ENCODE results near the gene CEACAM19.
"Not testable (repeated sequence)": the region's sequence is repeated elsewhere in the genome, so short reads cannot be mapped to it uniquely, and the experiment has no call there.

CEACAM19 gene

GRCh38 chr19:44718441-44719261 is 47.4 kb downstream of the CEACAM19 start:
- no peak for DNase-seq (ENCODE audit: low spot score)
- in situ Hi-C loops (cut with MboI; ENCODE audit: low pct_unique_long_range_greater_than_20kb, low sequenced_read_pairs, unreplicated experiment): no loop called here

GRCh38 chr19:44719262-44719701 is 48.0 kb downstream of the CEACAM19 start:
- no peak for TF ChIP-seq CTCF (IDR thresholded peaks at IDR 0.05; ENCODE audit: extremely low read depth, insufficient read depth, missing control alignments)
- in situ Hi-C loops (cut with MboI; ENCODE audit: low pct_unique_long_range_greater_than_20kb, low sequenced_read_pairs, unreplicated experiment): no loop called here

More at GRCh38 chr19:44718441-44719261, 47.4 kb downstream of the CEACAM19 start:
- TF ChIP-seq CTCF (IDR thresholded peaks at IDR 0.05; ENCODE audit: extremely low read depth, insufficient read depth, missing control alignments): no peak

GRCh38 chr19:44720396-44720795 is 49.1 kb downstream of the CEACAM19 start:
- DNase-seq (ENCODE audit: low spot score); in situ Hi-C loops (cut with MboI; ENCODE audit: low pct_unique_long_range_greater_than_20kb, low sequenced_read_pairs, unreplicated experiment): not testable (repeated sequence)

More at GRCh38 chr19:44719262-44719701, 48.0 kb downstream of the CEACAM19 start:
- DNase-seq (ENCODE audit: low spot score): no peak

GRCh38 chr19:44720945-44721344 is 49.7 kb downstream of the CEACAM19 start:
- no peak for TF ChIP-seq CTCF (IDR thresholded peaks at IDR 0.05; ENCODE audit: extremely low read depth, insufficient read depth, missing control alignments)
- in situ Hi-C loops (cut with MboI; ENCODE audit: low pct_unique_long_range_greater_than_20kb, low sequenced_read_pairs, unreplicated experiment): no loop called here
- no peak for DNase-seq (ENCODE audit: low spot score)

GRCh38 chr19:44721369-44721768 is 50.1 kb downstream of the CEACAM19 start:
- in situ Hi-C loops (cut with MboI; ENCODE audit: low pct_unique_long_range_greater_than_20kb, low sequenced_read_pairs, unreplicated experiment); DNase-seq (ENCODE audit: low spot score): not testable (repeated sequence)

GRCh38 chr19:44722131-44723121 is 51.1 kb downstream of the CEACAM19 start:
- DNase-seq (ENCODE audit: low spot score): peak; percentile 63
- in situ Hi-C loops (cut with MboI; ENCODE audit: low pct_unique_long_range_greater_than_20kb, low sequenced_read_pairs, unreplicated experiment): no loop called here
- TF ChIP-seq CTCF (IDR thresholded peaks at IDR 0.05; ENCODE audit: extremely low read depth, insufficient read depth, missing control alignments): no peak

- TF ChIP-seq CTCF (IDR thresholded peaks at IDR 0.05; ENCODE audit: extremely low read depth, insufficient read depth, missing control alignments): no peak
- in situ Hi-C loops (cut with MboI; ENCODE audit: low pct_unique_long_range_greater_than_20kb, low sequenced_read_pairs, unreplicated experiment): no loop called here
- DNase-seq (ENCODE audit: low spot score): peak; percentile 68
Observed at GRCh38 chr19:44723299-44723951, 52.1 kb downstream of the CEACAM19 start.

Data from GM13977 (cell line).